ENCODE data around the gene SMPD3. TPM values are rescaled to one million over a fixed set of nuclear protein-coding genes. Genes with fewer than 3 reads are reported as not detected.

SMPD3 gene
- total and polyA plus RNA-seq, 9 of the 15 experiments (the other 6 are each of a cell fraction or from before 2014, with no cell fraction given): 0.03 to 1.2 (median 0.18) TPM

DNA sequence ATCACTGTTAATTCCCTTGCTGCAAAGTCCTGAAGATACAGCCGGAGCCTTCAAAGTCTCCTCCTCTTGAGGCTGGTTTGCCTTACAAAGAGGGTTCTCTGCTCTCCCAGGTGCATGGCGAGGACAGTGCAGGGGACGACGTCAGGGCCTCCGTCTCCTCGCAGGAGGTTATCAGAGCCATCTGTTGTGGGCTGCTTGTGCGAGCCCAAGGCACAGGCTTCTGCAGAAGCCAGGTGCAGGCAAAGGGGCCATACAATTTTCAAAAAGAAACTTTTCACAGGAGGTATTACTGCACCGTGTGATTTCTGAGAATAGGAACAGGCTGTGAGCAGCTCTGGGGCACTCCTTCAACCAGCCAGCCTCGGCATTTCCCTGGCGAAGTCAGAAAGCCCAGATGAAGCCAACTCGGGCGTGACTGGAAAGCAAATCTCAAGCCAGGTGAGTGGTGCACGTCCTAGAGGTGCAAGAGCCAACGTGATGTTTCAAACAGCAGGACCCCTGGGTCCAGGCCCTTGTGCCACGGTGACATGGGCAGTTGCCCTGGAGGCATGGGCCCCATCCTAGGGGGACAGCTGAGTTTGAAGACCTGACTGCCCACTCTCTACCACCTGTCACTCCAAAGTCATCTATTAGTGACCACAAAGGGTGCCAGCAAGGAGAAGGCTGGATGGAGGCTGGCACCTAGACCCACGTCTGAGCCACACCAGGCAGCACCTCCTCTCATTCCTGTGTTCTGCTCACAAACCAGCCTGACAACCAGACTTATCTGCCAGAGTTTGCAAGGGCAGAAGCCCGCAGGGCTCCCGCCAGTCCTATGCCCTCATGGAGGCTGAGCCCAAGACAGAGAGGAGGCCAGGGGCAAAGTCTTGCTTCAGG lies 68.6 kb downstream of the SMPD3 start:
- Histone ChIP-seq H3K4me2 (ENCODE audit: insufficient read depth, low read length) (0 out of 2 replicates have a peak overlapping the region, but pooled peaks have one; percentile 25), H3K4me1 (replicated peaks in 1 of 2; ENCODE audit: control insufficient read depth in 2 of 2, insufficient read depth in 2 of 2, low read length in 2 of 2) (peaks cover 20 to 21% of the 10 kb centered on the region in 2 experiments), H3K9ac (ENCODE audit: insufficient read depth in 1 of 2, low read depth in 2 of 2, low read length in 2 of 2) (peak overlapping the region in 1 of 2 experiments; percentile 49; a peak in 1 of 4 replicates), H3K36me3 (ENCODE audit: control insufficient read depth, insufficient read depth, low read length) (no peaks in the 10 kb centered on the region), H3K9me1 (ENCODE audit: control insufficient read depth, insufficient read depth, low read length) (peaks cover under 1% of the 10 kb centered on the region), H4K20me1 (replicated peaks; ENCODE audit: control insufficient read depth, insufficient read depth, low read length) (no peaks in the 10 kb centered on the region), H3K4me3 (no peak overlapping the region), H3K27me3 (ENCODE audit: control insufficient read depth in 2 of 2, insufficient read depth in 2 of 2, low read length in 2 of 2) (peaks cover 12% of the 10 kb centered on the region in 2 experiments; a peak in 4 of 5 replicates), H2AFZ (ENCODE audit: low read depth, low read length) (no peak overlapping the region), H3K27ac (ENCODE audit: extremely low read depth, low read depth, low read length) (no peak overlapping the region), H3K9me3 (replicated peaks; ENCODE audit: control insufficient read depth, insufficient read depth, low read depth, low read length) (no peaks in the 10 kb centered on the region), H3K79me2 (ENCODE audit: control insufficient read depth, insufficient read depth, low read length) (no peaks in the 10 kb centered on the region)
- no peak for FAIRE-seq
- intact Hi-C loops (cut with micrococcal nuclease) (no loop called here), in situ Hi-C loops (cut with MboI) (no loop called here)
- POLR2A ChIA-PET: interaction anchor here (0.5 to 1.7 kb wide), 2 partner anchors 17 to 18 kb away, joined by 3 to 4 read pairs; no protein-coding TSS in a partner anchor
- 35% methylated on average over 18 of the region's 18 CpGs for WGBS (ENCODE audit: insufficient coverage, low coverage, missing lambda C conversion rate)
- DNase-seq (ENCODE audit: extremely low read depth in 1 of 4, low spot score in 3 of 4): peak in 2 of 4 experiments; percentile 38 to 43
- 0 out of 2 replicates have a peak, but pooled peaks have one; percentile 14 for TF ChIP-seq L3MBTL2 (IDR thresholded peaks at IDR 0.05)
- TF ChIP-seq ATF1 (CRISPR knock-in tag; IDR thresholded peaks at IDR 0.05): no peak
- peak; percentile 39; the same call in 1 of the 2 replicates for TF ChIP-seq ATF1 (tag; IDR thresholded peaks at IDR 0.05)
- TF ChIP-seq, protein P1, sequence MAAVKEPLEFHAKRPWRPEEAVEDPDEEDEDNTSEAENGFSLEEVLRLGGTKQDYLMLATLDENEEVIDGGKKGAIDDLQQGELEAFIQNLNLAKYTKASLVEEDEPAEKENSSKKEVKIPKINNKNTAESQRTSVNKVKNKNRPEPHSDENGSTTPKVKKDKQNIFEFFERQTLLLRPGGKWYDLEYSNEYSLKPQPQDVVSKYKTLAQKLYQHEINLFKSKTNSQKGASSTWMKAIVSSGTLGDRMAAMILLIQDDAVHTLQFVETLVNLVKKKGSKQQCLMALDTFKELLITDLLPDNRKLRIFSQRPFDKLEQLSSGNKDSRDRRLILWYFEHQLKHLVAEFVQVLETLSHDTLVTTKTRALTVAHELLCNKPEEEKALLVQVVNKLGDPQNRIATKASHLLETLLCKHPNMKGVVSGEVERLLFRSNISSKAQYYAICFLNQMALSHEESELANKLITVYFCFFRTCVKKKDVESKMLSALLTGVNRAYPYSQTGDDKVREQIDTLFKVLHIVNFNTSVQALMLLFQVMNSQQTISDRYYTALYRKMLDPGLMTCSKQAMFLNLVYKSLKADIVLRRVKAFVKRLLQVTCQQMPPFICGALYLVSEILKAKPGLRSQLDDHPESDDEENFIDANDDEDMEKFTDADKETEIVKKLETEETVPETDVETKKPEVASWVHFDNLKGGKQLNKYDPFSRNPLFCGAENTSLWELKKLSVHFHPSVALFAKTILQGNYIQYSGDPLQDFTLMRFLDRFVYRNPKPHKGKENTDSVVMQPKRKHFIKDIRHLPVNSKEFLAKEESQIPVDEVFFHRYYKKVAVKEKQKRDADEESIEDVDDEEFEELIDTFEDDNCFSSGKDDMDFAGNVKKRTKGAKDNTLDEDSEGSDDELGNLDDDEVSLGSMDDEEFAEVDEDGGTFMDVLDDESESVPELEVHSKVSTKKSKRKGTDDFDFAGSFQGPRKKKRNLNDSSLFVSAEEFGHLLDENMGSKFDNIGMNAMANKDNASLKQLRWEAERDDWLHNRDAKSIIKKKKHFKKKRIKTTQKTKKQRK (IDR thresholded peaks at IDR 0.05; ENCODE audit: borderline replicate concordance, low read depth, low read length): no peak
- TF ChIP-seq ZBTB1 (CRISPR knock-in tag; IDR thresholded peaks at IDR 0.05; ENCODE audit: borderline replicate concordance, low read depth): no peak
- TF ChIP-seq SIN3A (IDR thresholded peaks at IDR 0.05; ENCODE audit: borderline replicate concordance in 2 of 2, control insufficient read depth in 1 of 2, low read depth in 2 of 2, low read length in 2 of 2): no peak
- peak; percentile 37; the same call in 1 of the 2 replicates for TF ChIP-seq CREM (IDR thresholded peaks at IDR 0.05; ENCODE audit: low read depth)
- peak; percentile 43 for ATAC-seq
- no TSS peak for BruUV-seq (replicated peaks)
- CTCF ChIA-PET (ENCODE audit: low intra/inter-chr PET ratio): no interaction called here
